ENCODE measurements around the gene MYL4. TPM values are rescaled to one million over a fixed set of nuclear protein-coding genes. Genes with fewer than 3 reads are reported as not detected.

Gene MYL4
- total and polyA plus RNA-seq, 10 of the 15 experiments (the other 5 are each of a cell fraction or from before 2014, with no cell fraction given) = 0.23 to 1.6 (median 0.58) TPM; not detected in 3

DNA sequence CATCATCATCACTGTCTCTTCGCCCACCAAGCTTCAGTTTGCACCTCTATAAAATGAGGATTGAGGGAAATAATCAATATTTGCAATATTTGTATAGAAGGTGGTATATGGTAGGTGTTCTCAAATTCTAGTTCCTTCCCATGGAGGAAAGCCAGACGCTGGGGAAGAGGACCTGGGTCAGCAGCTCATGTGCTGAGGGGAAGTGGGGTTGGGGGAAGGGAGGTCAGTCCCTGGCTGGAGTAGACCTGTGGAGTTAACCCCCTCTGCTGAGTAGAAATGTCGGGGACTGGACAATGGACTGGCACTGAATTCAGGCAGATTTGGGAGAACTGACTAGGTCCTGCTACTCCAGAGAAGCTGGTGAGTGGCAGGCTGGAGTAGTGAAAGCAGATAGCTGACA lies 31.7 kb downstream of the MYL4 start:
- SMC1A ChIA-PET (ENCODE audit: uncharacterized antibody, unreplicated experiment) = interaction anchor here (1.0 to 2.2 kb wide), 8 partner anchors 8 to 75 kb away, joined by 3 to 13 read pairs (median 4); no protein-coding TSS in a partner anchor
- H3K4me2 ChIP-seq (ENCODE audit: control insufficient read depth, insufficient read depth) = no peak overlapping the region
- in situ Hi-C loops (cut with MboI) (no loop called here), intact Hi-C loops (cut with micrococcal nuclease; ENCODE audit: unreplicated experiment) (no loop called here)
- no TSS peak for BruUV-seq (replicated peaks)
- DNase-seq (ENCODE audit: low read depth, low spot score) (no peak), ATAC-seq (no peak), FAIRE-seq (no peak)
- TF ChIP-seq NR2C1 (IDR thresholded peaks at IDR 0.05) = no peak
- TF ChIP-seq NFIC (IDR thresholded peaks at IDR 0.05; ENCODE audit: low read depth, low read length) = no peak
- TF ChIP-seq, protein P1, sequence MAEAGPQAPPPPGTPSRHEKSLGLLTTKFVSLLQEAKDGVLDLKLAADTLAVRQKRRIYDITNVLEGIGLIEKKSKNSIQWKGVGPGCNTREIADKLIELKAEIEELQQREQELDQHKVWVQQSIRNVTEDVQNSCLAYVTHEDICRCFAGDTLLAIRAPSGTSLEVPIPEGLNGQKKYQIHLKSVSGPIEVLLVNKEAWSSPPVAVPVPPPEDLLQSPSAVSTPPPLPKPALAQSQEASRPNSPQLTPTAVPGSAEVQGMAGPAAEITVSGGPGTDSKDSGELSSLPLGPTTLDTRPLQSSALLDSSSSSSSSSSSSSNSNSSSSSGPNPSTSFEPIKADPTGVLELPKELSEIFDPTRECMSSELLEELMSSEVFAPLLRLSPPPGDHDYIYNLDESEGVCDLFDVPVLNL (IDR thresholded peaks at IDR 0.05; ENCODE audit: low read depth, low read length) = no peak
- no peak for TF ChIP-seq RAD51 (IDR thresholded peaks at IDR 0.05)
- TF ChIP-seq HDAC6 (IDR thresholded peaks at IDR 0.05; ENCODE audit: unreplicated experiment) = no peak
- TF ChIP-seq RELB (IDR thresholded peaks at IDR 0.05; ENCODE audit: low read depth) = no peak
- no peak for TF ChIP-seq FOXM1 (IDR thresholded peaks at IDR 0.05; ENCODE audit: low read depth, low read length)
- TF ChIP-seq, protein P2, sequence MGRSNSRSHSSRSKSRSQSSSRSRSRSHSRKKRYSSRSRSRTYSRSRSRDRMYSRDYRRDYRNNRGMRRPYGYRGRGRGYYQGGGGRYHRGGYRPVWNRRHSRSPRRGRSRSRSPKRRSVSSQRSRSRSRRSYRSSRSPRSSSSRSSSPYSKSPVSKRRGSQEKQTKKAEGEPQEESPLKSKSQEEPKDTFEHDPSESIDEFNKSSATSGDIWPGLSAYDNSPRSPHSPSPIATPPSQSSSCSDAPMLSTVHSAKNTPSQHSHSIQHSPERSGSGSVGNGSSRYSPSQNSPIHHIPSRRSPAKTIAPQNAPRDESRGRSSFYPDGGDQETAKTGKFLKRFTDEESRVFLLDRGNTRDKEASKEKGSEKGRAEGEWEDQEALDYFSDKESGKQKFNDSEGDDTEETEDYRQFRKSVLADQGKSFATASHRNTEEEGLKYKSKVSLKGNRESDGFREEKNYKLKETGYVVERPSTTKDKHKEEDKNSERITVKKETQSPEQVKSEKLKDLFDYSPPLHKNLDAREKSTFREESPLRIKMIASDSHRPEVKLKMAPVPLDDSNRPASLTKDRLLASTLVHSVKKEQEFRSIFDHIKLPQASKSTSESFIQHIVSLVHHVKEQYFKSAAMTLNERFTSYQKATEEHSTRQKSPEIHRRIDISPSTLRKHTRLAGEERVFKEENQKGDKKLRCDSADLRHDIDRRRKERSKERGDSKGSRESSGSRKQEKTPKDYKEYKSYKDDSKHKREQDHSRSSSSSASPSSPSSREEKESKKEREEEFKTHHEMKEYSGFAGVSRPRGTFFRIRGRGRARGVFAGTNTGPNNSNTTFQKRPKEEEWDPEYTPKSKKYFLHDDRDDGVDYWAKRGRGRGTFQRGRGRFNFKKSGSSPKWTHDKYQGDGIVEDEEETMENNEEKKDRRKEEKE (IDR thresholded peaks at IDR 0.05) = no peak
- no peak for TF ChIP-seq EED (IDR thresholded peaks at IDR 0.05; ENCODE audit: low read depth)
- POLR2A ChIA-PET = interaction anchor here (0.7 to 1.3 kb wide), 5 partner anchors 9 to 60 kb away, joined by 3 read pairs; no protein-coding TSS in a partner anchor
- H3K9ac ChIP-seq (ENCODE audit: control insufficient read depth, insufficient read depth, low read length) = no peak overlapping the region
- no peak overlapping the region for H3K4me3 ChIP-seq
- H3K79me2 ChIP-seq (ENCODE audit: control insufficient read depth, insufficient read depth, low read length) = no peaks in the 10 kb centered on the region
- peaks cover 8% of the 10 kb centered on the region; the same call in 2 of the 3 replicates for H3K9me3 ChIP-seq (replicated peaks; ENCODE audit: control insufficient read depth, insufficient read depth, low read length)
- no peak overlapping the region; the same call in 1 of the 2 replicates for H2AFZ ChIP-seq (ENCODE audit: control insufficient read depth, low read depth, low read length)
- peaks cover 10% of the 10 kb centered on the region for H3K4me1 ChIP-seq (ENCODE audit: control insufficient read depth, insufficient read depth, low read length)
- H4K20me1 ChIP-seq (ENCODE audit: control insufficient read depth, insufficient read depth) = no peaks in the 10 kb centered on the region
- WGBS (ENCODE audit: insufficient coverage, insufficient replicate concordance, low lambda C conversion rate, missing lambda C conversion rate) = 42% methylated on average over 3 of the region's 3 CpGs
- no peaks in the 10 kb centered on the region for H3K36me3 ChIP-seq (ENCODE audit: control insufficient read depth in 2 of 2, insufficient read depth in 2 of 2, low read length in 1 of 2)
- no peaks in the 10 kb centered on the region for H3K27me3 ChIP-seq (replicated peaks in 1 of 2; ENCODE audit: control insufficient read depth in 2 of 2, insufficient read depth in 2 of 2, low read length in 1 of 2)
- RAD21 ChIA-PET (ENCODE audit: unreplicated experiment) = interaction anchor here (0.6 to 3.1 kb wide), 4 partner anchors 11 to 372 kb away, joined by 3 to 12 read pairs (median 6); no protein-coding TSS in a partner anchor
- no peak overlapping the region for H3K27ac ChIP-seq (ENCODE audit: control insufficient read depth, insufficient read depth)
- CTCF ChIA-PET = interaction anchor here (0.7 to 3.0 kb wide), 9 partner anchors 9 to 79 kb away, joined by 3 to 16 read pairs (median 5); no protein-coding TSS in a partner anchor

All from GM12878 (cell line).